Stimulated activated effector memory CD8-positive, alpha-beta T cell treated with anti-CD3 and anti-CD28 coated beads, Interleukin-12 subunit alpha, Interleukin-12 subunit beta, amount 100 ng/mL, for 72 hours (primary cell): ENCODE data around the gene SDHD.
"Not testable (repeated sequence)": the region's sequence is repeated elsewhere in the genome, so short reads cannot be mapped to it uniquely, and the experiment has no call there.

Experiments used
- ATAC-seq: fragments of 150-1000 bp; cut with Tn5 transposase; 2 replicates; pipeline ENCODE4 v1.10.0; 2021
- DNase-seq, 2 donors: peaks; one replicate each; pipeline ENCODE4 v3.0.0; 2021 to 2022; ENCODE audit warnings: low spot score in 2 of 2
- H3K27ac Mint-ChIP-seq: one replicate; pipeline ENCODE4 v1.8.0; 2022; ENCODE audit warnings: mild to moderate bottlenecking, mixed read lengths
- H3K36me3 Mint-ChIP-seq: one replicate; pipeline ENCODE4 v1.8.0; 2022; ENCODE audit warnings: mild to moderate bottlenecking, mixed read lengths
- H3K4me1 Mint-ChIP-seq: one replicate; pipeline ENCODE4 v1.8.0; 2022; ENCODE audit warnings: mixed read lengths
- H3K4me3 Mint-ChIP-seq: one replicate; pipeline ENCODE4 v1.8.0; 2022; ENCODE audit warnings: mild to moderate bottlenecking, mixed read lengths
- H3K9me3 Mint-ChIP-seq: one replicate; pipeline ENCODE4 v1.8.0; 2022; ENCODE audit warnings: mixed read lengths

Gene SDHD

GRCh38 chr11:112085822-112086421 lies 751 bp upstream of the SDHD start:
- Mint-ChIP-seq H3K4me1 (peaks cover 67% of the 10 kb centered on the region), H3K9me3 (no peaks in the 10 kb centered on the region), H3K4me3 (peak overlapping the region; percentile 99), H3K27ac (peak overlapping the region; percentile 99), H3K36me3 (peaks cover 98% of the 10 kb centered on the region)
- DNase-seq (no peak), ATAC-seq (peak; percentile 68)

GRCh38 chr11:112087212-112087611 lies 539 bp downstream of the SDHD start:
- H3K9me3 Mint-ChIP-seq, result no peaks in the 10 kb centered on the region
- peaks cover 65% of the 10 kb centered on the region for H3K4me1 Mint-ChIP-seq
- peak overlapping the region; percentile 99 for H3K27ac Mint-ChIP-seq
- DNase-seq (no peak), ATAC-seq (no peak)
- peaks cover 98% of the 10 kb centered on the region for H3K36me3 Mint-ChIP-seq
- H3K4me3 Mint-ChIP-seq, result peak overlapping the region; percentile 99

GRCh38 chr11:112095302-112095701 lies 8.6 kb downstream of the SDHD start:
- H3K27ac Mint-ChIP-seq, H3K4me3 Mint-ChIP-seq, H3K4me1 Mint-ChIP-seq, DNase-seq, H3K9me3 Mint-ChIP-seq, ATAC-seq: not testable (repeated sequence)
- peaks cover 76% of the 10 kb centered on the region for H3K36me3 Mint-ChIP-seq

DNA sequence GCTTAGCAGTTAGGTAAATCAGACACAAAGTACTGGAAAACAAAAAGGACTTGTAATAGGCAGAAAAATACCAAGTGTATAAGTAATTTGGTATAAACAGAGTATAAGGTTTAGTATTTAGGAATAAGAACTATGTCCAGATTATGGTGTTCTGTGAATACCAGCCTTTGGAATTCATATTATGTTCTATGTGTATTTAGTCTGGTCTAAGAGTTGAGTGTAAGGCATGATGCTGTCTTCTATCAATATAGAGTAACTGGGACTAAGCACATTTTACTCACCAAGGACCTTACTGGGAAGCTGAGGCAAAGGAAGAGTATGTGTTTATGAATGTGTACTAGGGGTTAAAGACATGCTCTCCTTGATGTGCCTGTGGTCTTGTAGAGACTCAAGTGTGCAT lies 9.5 kb downstream of the SDHD start:
- H3K27ac Mint-ChIP-seq, result no peak overlapping the region
- no peak for ATAC-seq
- H3K9me3 Mint-ChIP-seq, result no peaks in the 10 kb centered on the region
- no peak overlapping the region for H3K4me3 Mint-ChIP-seq
- H3K4me1 Mint-ChIP-seq, result no peaks in the 10 kb centered on the region
- DNase-seq, result no peak
- peaks cover 68% of the 10 kb centered on the region for H3K36me3 Mint-ChIP-seq

GRCh38 chr11:112097734-112098528 lies 11.3 kb downstream of the SDHD start:
- Mint-ChIP-seq H3K4me3 (no peak overlapping the region), H3K27ac (no peak overlapping the region), H3K36me3 (peaks cover 50% of the 10 kb centered on the region), H3K9me3 (no peaks in the 10 kb centered on the region), H3K4me1 (no peaks in the 10 kb centered on the region)
- ATAC-seq (no peak), DNase-seq (no peak)

GRCh38 chr11:112100462-112100861 lies 13.8 kb downstream of the SDHD start:
- no peak for ATAC-seq
- Mint-ChIP-seq H3K27ac (no peak overlapping the region), H3K36me3 (peaks cover 26% of the 10 kb centered on the region), H3K4me3 (no peak overlapping the region), H3K4me1 (no peaks in the 10 kb centered on the region), H3K9me3 (no peaks in the 10 kb centered on the region)
- no peak for DNase-seq

GRCh38 chr11:112103446-112103845 lies 16.8 kb downstream of the SDHD start:
- ATAC-seq (no peak), DNase-seq (no peak)
- Mint-ChIP-seq H3K4me1 (no peaks in the 10 kb centered on the region), H3K9me3 (no peaks in the 10 kb centered on the region), H3K36me3 (peaks cover under 1% of the 10 kb centered on the region), H3K27ac (no peak overlapping the region), H3K4me3 (no peak overlapping the region)

DNA sequence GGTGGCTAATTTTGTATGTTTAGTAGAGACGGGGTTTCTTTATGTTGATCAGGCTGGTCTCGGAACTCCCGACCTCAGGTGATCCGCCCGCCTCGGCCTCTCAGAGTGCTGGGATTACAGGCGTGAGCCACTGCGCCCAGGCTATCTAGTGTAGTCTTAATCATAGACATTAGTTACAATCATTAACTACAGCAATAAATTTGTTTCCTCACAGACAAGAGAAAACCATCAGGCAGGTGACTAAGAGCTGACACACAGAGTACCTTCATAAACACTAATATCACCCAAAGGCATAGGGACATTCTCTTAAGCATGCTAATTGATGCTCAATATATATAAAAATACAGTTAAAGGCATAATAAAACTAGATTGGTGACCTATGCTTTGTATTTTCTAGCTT lies 19.4 kb downstream of the SDHD start:
- Mint-ChIP-seq H3K9me3 (no peaks in the 10 kb centered on the region), H3K27ac (no peak overlapping the region), H3K36me3 (no peaks in the 10 kb centered on the region), H3K4me1 (no peaks in the 10 kb centered on the region), H3K4me3 (no peak overlapping the region)
- ATAC-seq (no peak), DNase-seq (no peak)

GRCh38 chr11:112113539-112114457 lies 27.1 kb downstream of the SDHD start:
- no peak for ATAC-seq

DNA sequence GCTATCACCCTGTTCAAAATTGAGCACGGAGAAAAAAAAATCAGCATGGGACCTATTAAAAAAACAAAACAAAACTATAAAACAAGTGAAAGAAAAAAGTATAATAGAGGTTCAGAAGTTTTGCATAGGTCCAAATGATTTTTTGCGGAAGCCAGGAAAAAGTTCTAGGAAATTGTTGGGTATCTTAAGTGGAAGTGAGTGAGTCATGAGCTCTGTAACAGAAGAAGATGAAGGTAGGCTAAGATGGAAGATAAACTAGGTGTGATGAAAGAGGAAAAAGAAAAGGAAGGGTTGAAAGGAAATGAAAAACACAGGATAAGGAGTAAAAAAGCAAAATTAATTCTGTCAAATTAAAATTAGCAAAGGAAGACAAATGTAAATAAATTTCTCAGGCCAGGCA lies 27.8 kb downstream of the SDHD start:
- no peaks in the 10 kb centered on the region for H3K9me3 Mint-ChIP-seq
- H3K27ac Mint-ChIP-seq, result no peak overlapping the region

More at GRCh38 chr11:112113539-112114457, 27.1 kb downstream of the SDHD start:
- DNase-seq, result no peak
- no peaks in the 10 kb centered on the region for H3K36me3 Mint-ChIP-seq
- H3K4me1 Mint-ChIP-seq, result no peaks in the 10 kb centered on the region
- no peak overlapping the region for H3K4me3 Mint-ChIP-seq
- H3K27ac Mint-ChIP-seq, result no peak overlapping the region
- no peaks in the 10 kb centered on the region for H3K9me3 Mint-ChIP-seq

DNA sequence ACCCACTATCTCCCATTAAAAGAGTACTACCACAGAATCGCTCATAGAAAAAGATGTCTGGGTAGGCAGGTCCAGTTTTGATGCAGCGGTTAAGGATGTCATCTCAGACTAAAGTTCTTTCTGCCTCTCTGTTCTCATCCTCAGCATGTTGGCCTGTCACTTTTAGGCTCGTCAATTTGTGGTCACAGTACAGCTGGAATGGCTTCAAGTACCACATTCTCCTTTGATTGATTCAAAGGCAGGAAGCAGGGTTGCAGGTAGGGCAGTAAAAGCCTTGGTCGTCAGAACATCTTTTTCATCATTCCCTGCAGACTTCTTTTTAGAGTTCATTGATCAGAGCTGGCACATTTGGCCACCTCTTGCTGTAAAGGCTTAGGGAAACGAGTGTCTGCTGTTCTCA lies 28.7 kb downstream of the SDHD start:
- Mint-ChIP-seq H3K4me1 (peaks cover 4% of the 10 kb centered on the region), H3K4me3 (no peak overlapping the region), H3K9me3 (no peaks in the 10 kb centered on the region), H3K36me3 (no peaks in the 10 kb centered on the region), H3K27ac (no peak overlapping the region)
- ATAC-seq (no peak), DNase-seq (no peak)

More for the DNA sequence above, 27.8 kb downstream of the SDHD start:
- Mint-ChIP-seq H3K4me1 (no peaks in the 10 kb centered on the region), H3K36me3 (no peaks in the 10 kb centered on the region), H3K4me3 (no peak overlapping the region)
- no peak for DNase-seq
- ATAC-seq, result no peak

DNA sequence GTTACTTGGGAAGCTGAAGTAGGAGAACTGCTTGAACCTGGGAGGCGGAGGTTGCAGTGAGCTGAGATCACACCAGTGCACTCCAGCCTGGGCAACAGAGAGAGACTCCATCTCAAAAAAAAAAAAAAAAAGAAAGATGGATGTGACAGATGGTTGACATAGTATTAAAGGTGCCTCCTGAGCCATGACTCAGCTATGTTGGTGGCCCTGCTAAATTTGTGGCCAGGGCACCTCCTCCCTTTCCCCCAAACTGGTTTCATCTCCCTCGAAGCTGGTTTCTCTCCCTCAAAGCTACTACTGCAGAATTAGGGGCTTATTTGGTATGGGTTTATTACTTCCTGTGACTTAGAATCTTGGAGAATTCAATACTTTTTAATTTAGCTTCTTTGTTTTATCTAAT lies 31.5 kb downstream of the SDHD start:
- Mint-ChIP-seq H3K36me3 (no peaks in the 10 kb centered on the region), H3K4me3 (no peak overlapping the region), H3K4me1 (peaks cover 7% of the 10 kb centered on the region), H3K9me3 (no peaks in the 10 kb centered on the region), H3K27ac (no peak overlapping the region)
- no peak for DNase-seq
- peak; percentile 77 for ATAC-seq

DNA sequence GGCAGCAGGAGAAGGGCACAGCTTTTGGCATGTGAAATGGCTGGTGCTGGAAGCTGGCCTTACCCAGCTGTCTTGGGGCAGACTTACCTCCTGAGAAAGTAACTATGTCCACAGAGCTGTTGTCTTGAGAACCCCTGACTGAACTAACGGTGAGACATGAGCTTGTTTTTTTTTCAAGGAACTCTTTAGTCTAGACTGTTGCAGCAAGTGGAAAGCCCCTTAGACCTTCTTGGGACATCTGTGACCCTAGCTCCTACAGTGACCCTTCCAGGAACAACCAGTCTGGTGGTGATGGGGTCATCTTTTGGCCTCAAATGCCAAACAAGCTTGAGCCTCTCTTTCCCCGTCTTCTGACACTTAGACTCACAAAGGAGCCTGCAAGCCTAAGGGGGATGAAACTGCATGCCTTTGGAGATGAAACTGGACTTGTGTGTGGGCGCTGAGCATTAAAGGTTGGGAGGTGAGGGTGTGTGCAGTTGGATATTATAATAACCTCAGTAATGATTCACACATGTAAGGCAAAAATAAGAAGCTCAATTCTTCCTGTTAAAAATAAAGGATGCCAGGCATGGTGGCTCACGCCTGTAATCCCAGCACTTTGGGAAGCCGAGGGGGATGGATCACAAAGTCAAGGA lies 35.4 kb downstream of the SDHD start:
- Mint-ChIP-seq H3K9me3 (no peaks in the 10 kb centered on the region), H3K36me3 (no peaks in the 10 kb centered on the region), H3K27ac (no peak overlapping the region), H3K4me1 (peaks cover 7% of the 10 kb centered on the region), H3K4me3 (no peak overlapping the region)
- ATAC-seq, result no peak
- no peak for DNase-seq

DNA sequence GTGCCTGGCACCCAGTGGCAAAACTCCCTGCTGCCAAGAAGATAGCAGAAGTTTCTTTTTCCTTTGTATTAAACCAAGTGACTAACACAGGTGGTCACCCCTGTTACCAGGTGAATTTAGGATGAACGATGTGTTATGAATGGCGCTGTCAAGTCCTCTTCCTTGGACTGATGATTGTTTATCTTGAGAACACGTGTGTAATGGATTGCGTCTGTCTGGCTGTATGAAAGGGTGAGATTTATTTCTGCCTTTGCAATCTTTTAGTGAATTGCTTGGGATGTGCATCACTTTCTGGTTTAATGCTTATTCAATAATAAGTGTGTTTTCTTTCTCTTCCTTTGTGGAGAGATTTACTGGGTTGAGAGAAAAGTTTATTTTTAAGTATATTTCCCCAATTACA lies 36.5 kb downstream of the SDHD start:
- Mint-ChIP-seq H3K36me3 (no peaks in the 10 kb centered on the region), H3K4me1 (peaks cover 7% of the 10 kb centered on the region), H3K4me3 (no peak overlapping the region), H3K27ac (no peak overlapping the region), H3K9me3 (no peaks in the 10 kb centered on the region)
- no peak for ATAC-seq
- no peak for DNase-seq

DNA sequence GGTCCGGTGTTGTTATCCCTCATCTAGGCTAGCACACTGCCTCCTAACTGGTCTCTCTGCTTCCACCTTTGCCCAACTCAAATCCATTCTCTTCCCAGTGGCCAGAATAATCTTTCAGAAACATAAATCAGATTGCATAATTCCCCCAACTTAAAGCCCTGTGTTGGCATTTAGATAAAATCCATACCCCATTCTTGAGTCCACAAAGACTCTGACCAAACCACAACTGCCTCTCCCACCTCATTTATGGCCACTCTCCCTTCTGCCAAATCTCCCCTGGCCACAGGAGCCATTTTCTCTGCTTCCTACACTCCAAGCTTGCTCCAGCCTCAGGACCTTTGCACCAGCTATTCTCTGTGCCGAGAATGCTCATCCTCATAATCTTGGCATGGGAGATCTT lies 40.4 kb downstream of the SDHD start:
- H3K4me3 Mint-ChIP-seq, result no peak overlapping the region
- no peak for ATAC-seq
- H3K27ac Mint-ChIP-seq, result no peak overlapping the region
- DNase-seq, result no peak
- H3K4me1 Mint-ChIP-seq, result peaks cover 5% of the 10 kb centered on the region
- H3K9me3 Mint-ChIP-seq, result no peaks in the 10 kb centered on the region
- H3K36me3 Mint-ChIP-seq, result no peaks in the 10 kb centered on the region
